ENCODE measurements around the gene GPR146. TPM values are rescaled to one million over a fixed set of nuclear protein-coding genes. Genes with fewer than 3 reads are reported as not detected.

The GPR146 gene
- total RNA-seq, 4 donors from 2014 or later: 12.5 to 30.8 (median 25.5) TPM

DNA sequence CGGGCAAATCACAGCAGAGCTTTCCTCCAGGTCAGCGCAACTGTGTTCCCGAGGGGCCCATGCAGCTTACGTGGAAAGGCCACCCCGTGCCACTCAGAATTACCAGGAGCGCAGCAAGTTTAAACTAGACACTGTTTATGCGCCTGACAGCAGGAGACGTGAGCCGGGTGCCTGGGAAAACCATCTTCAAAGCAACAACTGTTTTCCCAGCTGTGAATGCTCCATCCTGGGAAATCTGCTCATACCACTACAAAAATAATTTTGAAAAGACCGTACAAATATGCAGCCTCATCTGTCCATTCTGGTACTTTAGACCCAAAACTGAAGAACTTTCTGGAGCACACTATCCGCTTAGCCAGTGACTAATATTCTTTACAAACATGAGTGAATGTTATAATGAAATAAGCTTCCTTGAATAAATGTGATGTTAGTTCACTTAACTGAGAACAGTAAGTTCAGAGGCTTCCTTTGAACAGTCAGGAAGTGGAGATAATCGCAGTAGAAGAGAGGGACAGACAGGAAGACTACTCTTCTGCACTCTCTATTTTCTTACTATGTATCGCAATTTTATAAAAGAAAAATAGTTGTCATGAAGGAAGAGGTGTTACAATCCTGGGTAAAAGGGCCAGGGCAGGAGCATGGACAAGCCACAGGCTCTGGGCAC lies 60.3 kb downstream of the GPR146 start:
- H3K4me1 ChIP-seq: no peaks in the 10 kb centered on the region
- H3K4me3 ChIP-seq: no peak overlapping the region
- H3K27me3 ChIP-seq: no peaks in the 10 kb centered on the region
- TF ChIP-seq POLR2A (IDR thresholded peaks at IDR 0.05; ENCODE audit: low read depth) (no peak), EP300 (IDR thresholded peaks at IDR 0.05) (no peak), POLR2AphosphoS5 (IDR thresholded peaks at IDR 0.05) (no peak)
- TF ChIP-seq, protein P1, sequence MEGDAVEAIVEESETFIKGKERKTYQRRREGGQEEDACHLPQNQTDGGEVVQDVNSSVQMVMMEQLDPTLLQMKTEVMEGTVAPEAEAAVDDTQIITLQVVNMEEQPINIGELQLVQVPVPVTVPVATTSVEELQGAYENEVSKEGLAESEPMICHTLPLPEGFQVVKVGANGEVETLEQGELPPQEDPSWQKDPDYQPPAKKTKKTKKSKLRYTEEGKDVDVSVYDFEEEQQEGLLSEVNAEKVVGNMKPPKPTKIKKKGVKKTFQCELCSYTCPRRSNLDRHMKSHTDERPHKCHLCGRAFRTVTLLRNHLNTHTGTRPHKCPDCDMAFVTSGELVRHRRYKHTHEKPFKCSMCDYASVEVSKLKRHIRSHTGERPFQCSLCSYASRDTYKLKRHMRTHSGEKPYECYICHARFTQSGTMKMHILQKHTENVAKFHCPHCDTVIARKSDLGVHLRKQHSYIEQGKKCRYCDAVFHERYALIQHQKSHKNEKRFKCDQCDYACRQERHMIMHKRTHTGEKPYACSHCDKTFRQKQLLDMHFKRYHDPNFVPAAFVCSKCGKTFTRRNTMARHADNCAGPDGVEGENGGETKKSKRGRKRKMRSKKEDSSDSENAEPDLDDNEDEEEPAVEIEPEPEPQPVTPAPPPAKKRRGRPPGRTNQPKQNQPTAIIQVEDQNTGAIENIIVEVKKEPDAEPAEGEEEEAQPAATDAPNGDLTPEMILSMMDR (IDR thresholded peaks at IDR 0.05): no peak
- 83% methylated on average over 7 of the region's 13 CpGs for WGBS
- H3K36me3 ChIP-seq: no peaks in the 10 kb centered on the region
- no peaks in the 10 kb centered on the region for H3K9me3 ChIP-seq
- no peak for DNase-seq (ENCODE audit: extremely low spot score)
- intact Hi-C loops (cut with DNase I): no loop called here
- no peak overlapping the region for H3K27ac ChIP-seq (replicated peaks in 1 of 4)

DNA sequence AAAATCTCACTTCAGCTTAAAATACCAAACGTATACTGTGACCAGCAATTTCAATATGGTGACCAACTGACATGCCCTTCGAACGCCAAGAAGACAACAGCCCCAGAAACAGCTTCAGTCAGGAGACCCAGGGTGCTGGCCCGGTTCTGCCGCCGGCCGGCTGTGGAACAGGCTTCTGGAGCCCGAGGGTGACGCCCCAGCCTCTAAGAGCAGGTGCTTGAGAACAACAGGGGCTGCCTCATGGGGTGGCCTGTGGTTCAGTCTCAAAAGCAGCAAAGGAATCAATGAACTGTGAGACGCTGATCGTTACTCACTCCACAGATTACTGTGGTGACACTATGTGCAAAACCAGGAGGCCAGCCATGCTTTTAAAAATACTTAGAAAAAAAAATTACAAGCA lies 60.8 kb downstream of the GPR146 start:
- TF ChIP-seq POLR2AphosphoS5 (IDR thresholded peaks at IDR 0.05) (no peak), EP300 (IDR thresholded peaks at IDR 0.05) (no peak), POLR2A (IDR thresholded peaks at IDR 0.05; ENCODE audit: low read depth) (no peak)
- TF ChIP-seq, protein P1 (IDR thresholded peaks at IDR 0.05): no peak
- Histone ChIP-seq H3K27me3 (no peaks in the 10 kb centered on the region), H3K4me1 (no peaks in the 10 kb centered on the region), H3K4me3 (no peak overlapping the region), H3K9me3 (no peaks in the 10 kb centered on the region), H3K27ac (replicated peaks in 1 of 4) (no peak overlapping the region), H3K36me3 (no peaks in the 10 kb centered on the region)
- 91% methylated on average over 11 of the region's 11 CpGs for WGBS
- intact Hi-C loops (cut with DNase I): no loop called here
- no peak for DNase-seq (ENCODE audit: extremely low spot score)

DNA sequence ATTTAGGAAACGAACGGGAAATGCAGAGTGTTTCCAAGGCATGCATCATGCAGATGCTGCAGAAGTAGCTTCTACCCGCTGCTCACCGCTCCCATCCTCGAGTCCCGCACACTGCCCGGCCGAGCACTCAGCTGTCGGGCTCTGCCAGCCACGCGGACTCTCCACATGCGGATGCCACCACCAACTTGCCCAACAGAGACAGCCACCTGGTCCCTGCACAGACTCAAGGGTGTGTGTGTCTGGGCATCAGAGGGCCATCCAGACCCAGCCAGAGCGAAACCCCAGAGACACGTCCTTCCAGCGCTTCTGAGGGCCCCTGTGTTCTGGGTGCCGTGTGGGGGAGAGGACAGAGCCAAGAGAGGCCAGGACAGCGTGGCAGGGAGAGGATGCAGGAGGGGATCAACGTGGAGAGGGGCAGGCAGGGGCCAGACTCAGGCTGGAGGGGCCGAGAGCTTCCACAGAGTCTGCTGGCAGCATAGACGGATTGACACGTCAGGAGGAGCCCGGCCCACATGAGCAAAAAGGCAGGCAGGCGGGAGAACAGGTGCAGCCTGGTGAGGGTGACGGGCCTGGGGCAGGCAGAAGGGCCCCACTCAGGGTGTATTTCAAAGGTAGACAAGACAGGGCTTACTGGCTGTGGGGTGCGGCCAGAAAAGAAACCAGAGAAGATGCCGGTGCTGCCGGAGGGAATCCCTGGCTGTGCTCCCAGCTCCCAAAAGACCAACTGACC lies 61.9 kb downstream of the GPR146 start:
- Histone ChIP-seq H3K36me3 (no peaks in the 10 kb centered on the region), H3K4me1 (no peaks in the 10 kb centered on the region), H3K9me3 (no peaks in the 10 kb centered on the region), H3K4me3 (no peak overlapping the region), H3K27ac (replicated peaks in 1 of 4) (no peak overlapping the region), H3K27me3 (no peaks in the 10 kb centered on the region)
- DNase-seq (ENCODE audit: extremely low spot score): no peak
- TF ChIP-seq, protein P1 (IDR thresholded peaks at IDR 0.05): no peak
- TF ChIP-seq POLR2AphosphoS5 (IDR thresholded peaks at IDR 0.05) (no peak), POLR2A (IDR thresholded peaks at IDR 0.05; ENCODE audit: low read depth) (no peak), EP300 (IDR thresholded peaks at IDR 0.05) (no peak)
- intact Hi-C loops (cut with DNase I): no loop called here
- 90% methylated on average over 26 of the region's 27 CpGs for WGBS

DNA sequence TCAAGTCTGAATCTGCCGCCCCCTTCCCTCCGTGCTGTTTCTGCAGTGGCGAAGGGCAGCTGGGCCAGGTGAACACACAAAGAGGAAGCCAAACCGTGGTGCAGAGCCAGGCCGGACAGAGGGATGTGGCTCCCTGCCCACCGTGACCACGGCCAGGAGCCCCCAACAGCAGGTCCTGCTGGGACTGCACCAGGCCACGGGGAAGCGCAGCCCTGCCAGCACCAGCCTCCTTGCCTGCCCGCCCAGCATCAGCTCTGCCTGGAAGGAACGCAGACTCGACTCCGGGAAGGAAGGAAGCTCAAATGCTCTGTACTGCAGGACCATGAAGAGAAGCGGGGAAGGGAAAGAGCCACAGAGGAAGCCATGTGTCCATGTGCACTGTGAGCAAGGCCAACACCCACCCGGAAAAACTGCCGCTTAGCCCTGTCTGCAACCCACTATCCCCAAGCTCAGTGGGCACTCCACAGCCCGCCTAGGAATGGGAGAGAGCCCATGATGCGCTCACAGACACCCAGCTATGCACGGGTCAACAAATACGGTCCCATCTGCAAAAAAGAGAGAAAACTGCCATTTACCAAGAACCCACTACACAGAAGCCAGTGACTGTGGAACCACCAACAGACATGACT lies 62.6 kb downstream of the GPR146 start:
- WGBS: 79% methylated on average over 20 of the region's 20 CpGs
- no peaks in the 10 kb centered on the region for H3K4me1 ChIP-seq
- H3K9me3 ChIP-seq: no peaks in the 10 kb centered on the region
- DNase-seq (ENCODE audit: extremely low spot score): no peak
- TF ChIP-seq, protein P1 (IDR thresholded peaks at IDR 0.05): no peak
- TF ChIP-seq POLR2AphosphoS5 (IDR thresholded peaks at IDR 0.05) (no peak), POLR2A (IDR thresholded peaks at IDR 0.05; ENCODE audit: low read depth) (no peak), EP300 (IDR thresholded peaks at IDR 0.05) (no peak)
- intact Hi-C loops (cut with DNase I): no loop called here
- H3K27ac ChIP-seq (replicated peaks in 1 of 4): no peak overlapping the region
- H3K4me3 ChIP-seq: no peak overlapping the region
- H3K27me3 ChIP-seq: no peaks in the 10 kb centered on the region
- no peaks in the 10 kb centered on the region for H3K36me3 ChIP-seq

Data from esophagus muscularis mucosa (tissue), 4 donors.